Endodermal cell (in vitro differentiated cells): Measurements from ENCODE around the gene HYCC1. TPM values are rescaled to one million over a fixed set of nuclear protein-coding genes. Genes with fewer than 3 reads are reported as not detected.

Source experiments
- DNase-seq: peaks from one replicate; pipeline ENCODE4 v3.0.0-alpha.2; 2017
- H3K27ac ChIP-seq: 2 replicates; pipeline ENCODE4 v1.5.1; 2013; ENCODE audit warnings: mild to moderate bottlenecking, low read depth, low read length, moderate library complexity
- H3K27me3 ChIP-seq: 2 replicates; pipeline ENCODE4 v1.6.1; 2013; ENCODE audit warnings: mild to moderate bottlenecking, low read length, moderate library complexity; ENCODE audit not compliant: insufficient read depth, control insufficient read depth, poor library complexity, severe bottlenecking
- H3K36me3 ChIP-seq: 2 replicates; pipeline ENCODE4 v1.7.0; 2013; ENCODE audit warnings: mild to moderate bottlenecking, low read length, moderate library complexity; ENCODE audit not compliant: control insufficient read depth, insufficient read depth
- H3K4me1 ChIP-seq: one replicate; pipeline ENCODE4 v1.7.0; 2013; ENCODE audit warnings: low read length; ENCODE audit not compliant: control insufficient read depth, insufficient read depth
- H3K4me3 ChIP-seq: 2 replicates; pipeline ENCODE4 v1.5.1; 2013; ENCODE audit warnings: mild to moderate bottlenecking, low read length, moderate library complexity
- H3K9ac ChIP-seq: 2 replicates; pipeline ENCODE4 v1.6.1; 2013; ENCODE audit warnings: mild to moderate bottlenecking, low read length, moderate library complexity; ENCODE audit not compliant: poor library complexity, severe bottlenecking; ENCODE audit errors: extremely low read depth
- H3K9me3 ChIP-seq: 2 replicates; pipeline ENCODE4 v1.6.1; 2013; ENCODE audit warnings: mild to moderate bottlenecking, low read length, moderate library complexity; ENCODE audit not compliant: control insufficient read depth
- H3K27ac Mint-ChIP-seq: 2 replicates; pipeline ENCODE4 v1.8.0; 2020; ENCODE audit warnings: mixed read lengths
- H3K27me3 Mint-ChIP-seq: 2 replicates; pipeline ENCODE4 v1.8.0; 2021; ENCODE audit warnings: mild to moderate bottlenecking, mixed read lengths; ENCODE audit not compliant: insufficient read depth
- H3K36me3 Mint-ChIP-seq: 2 replicates; pipeline ENCODE4 v1.8.0; 2020; ENCODE audit warnings: low read depth, mixed read lengths
- H3K4me1 Mint-ChIP-seq: 2 replicates; pipeline ENCODE4 v1.8.0; 2020; ENCODE audit warnings: mixed read lengths
- H3K4me3 Mint-ChIP-seq: 2 replicates; pipeline ENCODE4 v1.8.0; 2020; ENCODE audit warnings: mild to moderate bottlenecking, moderate library complexity, mixed read lengths
- H3K9me3 Mint-ChIP-seq: 2 replicates; pipeline ENCODE4 v1.8.0; 2020; ENCODE audit warnings: mild to moderate bottlenecking, mixed read lengths
- WGBS, 2 experiments: methylation state at CpG; one replicate each; pipeline versions ENCODE4 v1.1.5 to v1.1.7; 2013; ENCODE audit warnings: missing lambda C conversion rate in 2 of 2, mixed read lengths in 1 of 2; ENCODE audit not compliant: insufficient coverage in 1 of 2, insufficient read length in 1 of 2; 5-methylcytosine and 5-hydroxymethylcytosine counted together
- total RNA-seq, 2 donors: library from RNA; stranded (reverse); fragmentation: NEBNext Ultra II Directional in 1 of 2; extraction: Animal tissue kit (Norgen Biotek cat#: 25700) in 1 of 2; gene quantifications; 2 replicates in 1 of 2; 3 replicates in 1 of 2; pipeline ENCODE4 v1.2.1, GENCODE V29; 2021
- TF ChIP-seq, protein P1 (sequence below): fragments of 200-600 bp; sonication (generic); conservative IDR thresholded peaks from 2 replicates; pipeline ENCODE4 v1.5.0; 2021; ENCODE audit warnings: antibody characterized with exemption, mild to moderate bottlenecking

HYCC1 gene
- total RNA-seq, 2 donors from 2014 or later = 92.1 to 138 TPM

DNA sequence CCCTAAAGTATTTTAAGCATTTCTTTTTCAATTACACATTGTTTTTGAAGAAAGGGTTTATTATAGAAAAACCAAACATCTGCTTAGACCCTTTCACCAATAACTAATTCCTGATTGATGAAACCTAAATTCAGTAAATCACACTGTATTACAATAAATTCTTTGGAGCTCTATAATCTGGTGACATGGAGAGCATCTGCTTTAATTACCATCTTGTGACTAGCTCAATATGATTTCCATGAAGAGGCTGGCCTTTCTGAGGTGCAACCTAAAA, 9.7 kb downstream of the HYCC1 start:
- Histone ChIP-seq H3K4me1 (no peaks in the 10 kb centered on the region), H3K9ac (no peak overlapping the region), H3K4me3 (no peak overlapping the region), H3K9me3 (no peaks in the 10 kb centered on the region), H3K27ac (no peak overlapping the region), H3K27me3 (no peaks in the 10 kb centered on the region), H3K36me3 (no peaks in the 10 kb centered on the region)
- no peak for DNase-seq
- peaks cover 22% of the 10 kb centered on the region for H3K4me1 Mint-ChIP-seq
- no peak overlapping the region for H3K4me3 Mint-ChIP-seq
- TF ChIP-seq, protein P1, sequence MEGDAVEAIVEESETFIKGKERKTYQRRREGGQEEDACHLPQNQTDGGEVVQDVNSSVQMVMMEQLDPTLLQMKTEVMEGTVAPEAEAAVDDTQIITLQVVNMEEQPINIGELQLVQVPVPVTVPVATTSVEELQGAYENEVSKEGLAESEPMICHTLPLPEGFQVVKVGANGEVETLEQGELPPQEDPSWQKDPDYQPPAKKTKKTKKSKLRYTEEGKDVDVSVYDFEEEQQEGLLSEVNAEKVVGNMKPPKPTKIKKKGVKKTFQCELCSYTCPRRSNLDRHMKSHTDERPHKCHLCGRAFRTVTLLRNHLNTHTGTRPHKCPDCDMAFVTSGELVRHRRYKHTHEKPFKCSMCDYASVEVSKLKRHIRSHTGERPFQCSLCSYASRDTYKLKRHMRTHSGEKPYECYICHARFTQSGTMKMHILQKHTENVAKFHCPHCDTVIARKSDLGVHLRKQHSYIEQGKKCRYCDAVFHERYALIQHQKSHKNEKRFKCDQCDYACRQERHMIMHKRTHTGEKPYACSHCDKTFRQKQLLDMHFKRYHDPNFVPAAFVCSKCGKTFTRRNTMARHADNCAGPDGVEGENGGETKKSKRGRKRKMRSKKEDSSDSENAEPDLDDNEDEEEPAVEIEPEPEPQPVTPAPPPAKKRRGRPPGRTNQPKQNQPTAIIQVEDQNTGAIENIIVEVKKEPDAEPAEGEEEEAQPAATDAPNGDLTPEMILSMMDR = no peak
- no peak overlapping the region for H3K27ac Mint-ChIP-seq
- no peaks in the 10 kb centered on the region for H3K27me3 Mint-ChIP-seq
- H3K9me3 Mint-ChIP-seq = no peaks in the 10 kb centered on the region
- no peaks in the 10 kb centered on the region for H3K36me3 Mint-ChIP-seq

DNA sequence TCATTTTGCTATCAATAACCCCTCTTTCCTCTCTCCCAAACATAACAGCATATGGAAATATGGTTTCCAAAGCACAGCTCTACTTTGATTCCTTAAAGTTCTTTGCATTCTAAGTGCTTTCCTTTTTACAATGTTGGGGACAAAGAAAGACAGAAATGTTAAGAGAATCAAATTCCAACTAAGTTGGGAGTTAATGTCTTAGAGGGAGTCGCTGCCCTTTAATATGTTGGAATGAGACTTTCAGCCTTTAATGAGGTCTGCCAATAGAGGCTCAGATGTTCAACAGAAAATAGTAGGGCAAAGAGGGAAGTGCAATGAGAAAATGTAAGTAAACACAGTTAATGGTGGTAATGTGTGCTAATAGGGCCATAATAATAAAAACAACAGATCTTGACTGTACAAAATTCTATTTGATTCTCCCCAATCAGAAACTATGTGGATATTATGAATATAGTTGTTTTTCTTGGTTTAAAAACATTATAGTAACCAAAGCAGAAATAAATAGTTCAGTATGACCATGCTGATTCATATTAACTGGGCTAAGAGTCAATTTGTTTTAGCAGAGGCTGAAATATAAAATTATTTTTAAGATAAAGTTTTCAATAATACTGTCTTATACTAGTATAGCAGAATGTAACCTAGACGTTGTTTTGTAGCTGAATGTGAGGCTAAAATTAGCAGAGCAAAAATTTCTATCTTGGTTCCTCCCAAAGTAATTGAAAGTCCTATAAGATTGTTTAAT, 10.3 kb downstream of the HYCC1 start:
- Histone ChIP-seq H3K27ac (no peak overlapping the region), H3K4me3 (no peak overlapping the region), H3K4me1 (no peaks in the 10 kb centered on the region), H3K27me3 (no peaks in the 10 kb centered on the region), H3K9ac (no peak overlapping the region), H3K9me3 (no peaks in the 10 kb centered on the region), H3K36me3 (no peaks in the 10 kb centered on the region)
- peak overlapping the region; percentile 5 for H3K27ac Mint-ChIP-seq
- no peak overlapping the region for H3K4me3 Mint-ChIP-seq
- no peaks in the 10 kb centered on the region for H3K9me3 Mint-ChIP-seq
- no peaks in the 10 kb centered on the region for H3K27me3 Mint-ChIP-seq
- TF ChIP-seq, protein P1 = no peak
- no peak for DNase-seq
- no peaks in the 10 kb centered on the region for H3K36me3 Mint-ChIP-seq
- 88 to 100% methylated on average over 1 to 2 of the region's 2 CpGs for WGBS, 2 experiments
- peaks cover 22% of the 10 kb centered on the region for H3K4me1 Mint-ChIP-seq

DNA sequence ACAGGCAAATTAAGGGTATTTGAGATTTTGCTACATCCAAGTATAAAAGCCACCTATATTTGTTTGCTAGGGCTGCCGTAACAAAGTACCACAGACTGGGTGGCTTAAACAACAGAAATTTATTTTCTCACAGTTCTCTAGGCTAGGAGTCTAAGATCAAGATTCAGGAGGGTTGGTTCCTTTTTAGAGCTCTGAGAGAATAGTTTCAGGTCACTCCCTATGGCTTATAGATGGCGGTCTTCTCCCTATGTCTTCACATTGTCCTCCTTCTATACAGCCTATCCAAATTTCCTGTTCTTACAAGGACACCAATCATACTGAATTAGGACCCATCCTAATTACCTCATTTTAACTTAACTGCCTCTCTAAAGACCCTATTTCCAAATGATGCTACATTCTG, 11.2 kb downstream of the HYCC1 start:
- TF ChIP-seq, protein P1 = no peak
- Histone ChIP-seq H3K9ac (no peak overlapping the region), H3K36me3 (no peaks in the 10 kb centered on the region), H3K27me3 (no peaks in the 10 kb centered on the region), H3K27ac (no peak overlapping the region), H3K4me3 (no peak overlapping the region), H3K9me3 (no peaks in the 10 kb centered on the region), H3K4me1 (no peaks in the 10 kb centered on the region)
- Mint-ChIP-seq H3K4me3 (no peak overlapping the region), H3K4me1 (peaks cover 22% of the 10 kb centered on the region), H3K27ac (no peak overlapping the region), H3K9me3 (no peaks in the 10 kb centered on the region), H3K27me3 (no peaks in the 10 kb centered on the region), H3K36me3 (no peaks in the 10 kb centered on the region)
- no peak for DNase-seq
- 93 to 100% methylated on average over 1 to 2 of the region's 2 CpGs for WGBS, 2 experiments
